Adrenal gland (tissue), 12 donors: ENCODE data around the gene FCHSD2. TPM values are rescaled to one million over a fixed set of nuclear protein-coding genes. Genes with fewer than 3 reads are reported as not detected.
"Not testable (repeated sequence)": the region's sequence is repeated elsewhere in the genome, so short reads cannot be mapped to it uniquely, and the experiment has no call there.

Experiments
- DNase-seq, 7 donors: peaks; one replicate each; pipeline ENCODE4 v3.0.0-alpha.2; 2019 to 2020
- H3K27ac ChIP-seq, 5 donors: fragments of 200-600 bp; sonication (generic) in 4 of 5; 1 replicate in 3 of 5; 2 replicates in 2 of 5; pipeline versions ENCODE4 v1.5.1 to v1.8.0; 2016 to 2020; ENCODE audit warnings: mild to moderate bottlenecking in 1 of 5
- H3K27me3 ChIP-seq: fragments of 200-600 bp; 2 replicates; pipeline ENCODE4 v1.8.0; 2021
- H3K36me3 ChIP-seq, 2 donors: fragments of 200-600 bp; replicated peaks in 1 of 2; 1 replicate in 1 of 2; 2 replicates in 1 of 2; pipeline versions ENCODE4 v1.5.1 to v1.8.0; 2018 to 2022
- H3K4me1 ChIP-seq, 2 donors: fragments of 200-600 bp; replicated peaks in 1 of 2; 1 replicate in 1 of 2; 2 replicates in 1 of 2; pipeline versions ENCODE4 v1.5.1 to v1.8.0; 2018 to 2021
- H3K4me3 ChIP-seq, 4 donors: fragments of 200-600 bp; sonication (generic) in 3 of 4; one replicate each; pipeline ENCODE4 v1.5.1; 2016 to 2018
- H3K9me3 ChIP-seq, 3 donors: fragments of 200-600 bp; sonication (generic) in 1 of 3; replicated peaks in 1 of 3; 1 replicate in 2 of 3; 2 replicates in 1 of 3; pipeline versions ENCODE4 v1.5.1 to v1.8.0; 2016 to 2021
- CTCF ChIP-seq, 6 experiments: fragments of 450-650 bp in 4 of 6; fragments of 200-600 bp in 2 of 6; sonication (generic) in 1 of 6; IDR thresholded peaks; 1 replicate in 5 of 6; 2 replicates in 1 of 6; pipeline versions ENCODE4 v1.5.1 to v1.8.0; 2016 to 2021; ENCODE audit warnings: antibody characterized with exemption in 6 of 6, mild to moderate bottlenecking in 2 of 6, moderate library complexity in 1 of 6
- POLR2A ChIP-seq, 2 donors: fragments of 450-650 bp; IDR thresholded peaks; one replicate each; pipeline ENCODE4 v1.6.1; 2017; ENCODE audit warnings: antibody characterized with exemption in 2 of 2, mild to moderate bottlenecking in 2 of 2, moderate library complexity in 1 of 2
- WGBS, 4 donors: extraction: QIAGEN DNeasy Blood & Tissue Kit in 2 of 4; methylation state at CpG; one replicate each; pipeline versions ENCODE4 v1.1.5 to v1.1.7; 2013 to 2017; 5-methylcytosine and 5-hydroxymethylcytosine counted together
- intact Hi-C, 2 donors: fragments of 100-400 bp; cut with DNase I; formaldehyde crosslinking; loops; one replicate each; pipeline versions ENCODE4 v1.14.1 to v1.15.0; 2022 to 2023
- polyA plus RNA-seq, 3 donors: library from polyadenylated mRNA; stranded (reverse); fragments of 200-250 nt in 2 of 3; fragments of 350-450 nt in 1 of 3; fragmentation: Illumina TruSeq in 1 of 3; extraction: RNeasy Lipid Tissue Mini Kit (QIAGEN cat#74804) in 1 of 3; gene quantifications; one replicate each; pipeline ENCODE4 v1.2.3, GENCODE V29; 2013 to 2014
- total RNA-seq, 9 donors: library from RNA; depleted of rRNA in 4 of 9; stranded (reverse); fragments of >200 nt in 4 of 9; fragments of 120-200 nt in 1 of 9; fragmentation: NEBNext Ultra II Directional in 1 of 9; extraction: Animal tissue kit (Norgen Biotek cat#: 25700) in 1 of 9; gene quantifications; one replicate each; pipeline versions ENCODE4 v1.1.0 to v1.2.4, GENCODE V29; 2013 to 2023
- donor health status: healthy with polysubstance abuse.
- donor health status: Bipolar disorder and iron deficiency.
- donor health status: DM: yes; HTN: yes; CAD: no.
- donor health status: DM: no; HTN: no; CAD: no.
- donor health status: DM: no; HTN: no; CAD: no.
- donor health status: DM: yes; HTN: yes; CAD: no.

Gene FCHSD2
- total and polyA plus RNA-seq, 12 donors = 14.6 to 67.2 (median 32.7) TPM

- H3K4me1 ChIP-seq = no peaks in the 10 kb centered on the region
- WGBS, 4 donors = 96 to 98% (median 96%) methylated on average over 3 of the region's 3 CpGs
- no peak overlapping the region for H3K27ac ChIP-seq
- intact Hi-C loops = no loop called here
- no peak overlapping the region for H3K4me3 ChIP-seq
- no peaks in the 10 kb centered on the region for H3K36me3 ChIP-seq
- DNase-seq = no peak
- no peaks in the 10 kb centered on the region for H3K27me3 ChIP-seq
- peaks cover 0 to 7% (median 0%) of the 10 kb centered on the region in 3 donors for H3K9me3 ChIP-seq
- TF ChIP-seq CTCF (IDR thresholded peaks at IDR 0.05) (no peak), POLR2A (IDR thresholded peaks at IDR 0.05) (no peak)
These were observed 112.0 kb downstream of the FCHSD2 start for GRCh38 chr11:73030130-73030529.

GRCh38 chr11:73029403-73029802 lies 112.7 kb downstream of the FCHSD2 start:
- peak overlapping the region in 1 of 5 donors; percentile 36 for H3K27ac ChIP-seq
- no peaks in the 10 kb centered on the region for H3K4me1 ChIP-seq
- H3K36me3 ChIP-seq = no peaks in the 10 kb centered on the region
- intact Hi-C loops = no loop called here
- peaks cover 0 to 13% (median 0%) of the 10 kb centered on the region in 3 donors for H3K9me3 ChIP-seq
- H3K27me3 ChIP-seq = no peaks in the 10 kb centered on the region
- WGBS, 4 donors = 78 to 85% (median 81%) methylated on average over 2 of the region's 2 CpGs
- no peak for DNase-seq
- TF ChIP-seq POLR2A (IDR thresholded peaks at IDR 0.05) = no peak
- TF ChIP-seq CTCF (IDR thresholded peaks at IDR 0.05) = no peak
- H3K4me3 ChIP-seq = no peak overlapping the region

GRCh38 chr11:73028611-73029010 lies 113.5 kb downstream of the FCHSD2 start:
- intact Hi-C loops = no loop called here
- whole genome bisulfite sequencing, 4 donors = 75 to 85% (median 80%) methylated on average over 4 of the region's 4 CpGs
- no peaks in the 10 kb centered on the region for H3K36me3 ChIP-seq

GRCh38 chr11:73027840-73028239 lies 114.3 kb downstream of the FCHSD2 start:
- H3K4me1 ChIP-seq, intact Hi-C loops: not testable (repeated sequence)
- 96 to 100% (median 98%) methylated on average over 2 of the region's 2 CpGs for WGBS, 4 donors

More at GRCh38 chr11:73028611-73029010, 113.5 kb downstream of the FCHSD2 start:
- no peak for TF ChIP-seq CTCF (IDR thresholded peaks at IDR 0.05)
- TF ChIP-seq POLR2A (IDR thresholded peaks at IDR 0.05) = no peak
- peak in 3 of 7 donors; percentile 16 to 24 (median 22) for DNase-seq
- Histone ChIP-seq H3K4me1 (no peaks in the 10 kb centered on the region), H3K27ac (peak overlapping the region in 1 of 5 donors; percentile 11), H3K27me3 (no peaks in the 10 kb centered on the region), H3K4me3 (no peak overlapping the region), H3K9me3 (peaks cover 0 to 15% (median 6%) of the 10 kb centered on the region in 3 donors)

GRCh38 chr11:73024639-73025038 lies 117.5 kb downstream of the FCHSD2 start:
- intact Hi-C loops = no loop called here
- TF ChIP-seq CTCF (IDR thresholded peaks at IDR 0.05) = no peak
- no peak for TF ChIP-seq POLR2A (IDR thresholded peaks at IDR 0.05)
- 95 to 98% (median 96%) methylated on average over 5 of the region's 5 CpGs for WGBS, 4 donors
- no peak for DNase-seq
- no peaks in the 10 kb centered on the region for H3K27me3 ChIP-seq
- H3K9me3 ChIP-seq = peaks cover 0 to 15% (median 6%) of the 10 kb centered on the region in 3 donors
- H3K4me3 ChIP-seq = no peak overlapping the region
- no peak overlapping the region for H3K27ac ChIP-seq
- H3K36me3 ChIP-seq = no peaks in the 10 kb centered on the region
- no peaks in the 10 kb centered on the region for H3K4me1 ChIP-seq

More at GRCh38 chr11:73027840-73028239, 114.3 kb downstream of the FCHSD2 start:
- Histone ChIP-seq H3K9me3 (peaks cover 0 to 15% (median 6%) of the 10 kb centered on the region in 3 donors), H3K27ac (peak overlapping the region in 1 of 5 donors; percentile 11)
- not testable (repeated sequence) for H3K4me3 ChIP-seq, H3K36me3 ChIP-seq, H3K27me3 ChIP-seq, DNase-seq
